ENCODE data around the gene FZD7. TPM values are rescaled to one million over a fixed set of nuclear protein-coding genes. Genes with fewer than 3 reads are reported as not detected.

FZD7 gene
- total and polyA plus RNA-seq, 2 donors (not counting 1 experiment from before 2014, with no cell fraction given): 39.1 to 44.4 TPM

GRCh38 chr2:202034249-202035088, 814 bp downstream of the FZD7 start:
- Histone ChIP-seq H3K4me2 (ENCODE audit: extremely low read depth, insufficient read depth, low read length) (peak overlapping the region; percentile 95), H3K4me3 (replicated peaks in 1 of 4; ENCODE audit: control extremely low read depth in 1 of 4, insufficient read depth in 1 of 4, low read depth in 3 of 4, low read length in 4 of 4) (peak overlapping the region; percentile 66 to 84 (median 75)), H4K20me1 (ENCODE audit: control insufficient read depth, extremely low read depth, insufficient read depth, low read length) (no peaks in the 10 kb centered on the region), H3K27ac (ENCODE audit: insufficient read depth, low read length) (peak overlapping the region; percentile 77), H3K9me3 (ENCODE audit: control insufficient read depth, insufficient read depth, low read depth, low read length) (no peaks in the 10 kb centered on the region), H2AFZ (ENCODE audit: low read length) (no peak overlapping the region), H3K36me3 (ENCODE audit: control insufficient read depth, insufficient read depth, low read length) (peaks cover 8% of the 10 kb centered on the region), H3K79me2 (ENCODE audit: control insufficient read depth, insufficient read depth, low read length) (peaks cover 45% of the 10 kb centered on the region), H3K4me1 (ENCODE audit: control insufficient read depth, extremely low read depth, insufficient read depth, low read length) (peaks cover 11% of the 10 kb centered on the region), H3K27me3 (ENCODE audit: control insufficient read depth, insufficient read depth, low read length) (no peaks in the 10 kb centered on the region), H3K9ac (ENCODE audit: insufficient read depth, low read length) (peak overlapping the region; percentile 78)
- TF ChIP-seq EZH2 (IDR thresholded peaks at IDR 0.05; ENCODE audit: low read length, missing control alignments): no peak
- TF ChIP-seq, protein P1, sequence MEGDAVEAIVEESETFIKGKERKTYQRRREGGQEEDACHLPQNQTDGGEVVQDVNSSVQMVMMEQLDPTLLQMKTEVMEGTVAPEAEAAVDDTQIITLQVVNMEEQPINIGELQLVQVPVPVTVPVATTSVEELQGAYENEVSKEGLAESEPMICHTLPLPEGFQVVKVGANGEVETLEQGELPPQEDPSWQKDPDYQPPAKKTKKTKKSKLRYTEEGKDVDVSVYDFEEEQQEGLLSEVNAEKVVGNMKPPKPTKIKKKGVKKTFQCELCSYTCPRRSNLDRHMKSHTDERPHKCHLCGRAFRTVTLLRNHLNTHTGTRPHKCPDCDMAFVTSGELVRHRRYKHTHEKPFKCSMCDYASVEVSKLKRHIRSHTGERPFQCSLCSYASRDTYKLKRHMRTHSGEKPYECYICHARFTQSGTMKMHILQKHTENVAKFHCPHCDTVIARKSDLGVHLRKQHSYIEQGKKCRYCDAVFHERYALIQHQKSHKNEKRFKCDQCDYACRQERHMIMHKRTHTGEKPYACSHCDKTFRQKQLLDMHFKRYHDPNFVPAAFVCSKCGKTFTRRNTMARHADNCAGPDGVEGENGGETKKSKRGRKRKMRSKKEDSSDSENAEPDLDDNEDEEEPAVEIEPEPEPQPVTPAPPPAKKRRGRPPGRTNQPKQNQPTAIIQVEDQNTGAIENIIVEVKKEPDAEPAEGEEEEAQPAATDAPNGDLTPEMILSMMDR (conservative IDR thresholded peaks at IDR 0.05 in 1 of 2, IDR thresholded peaks at IDR 0.05 in 1 of 2; ENCODE audit: low read depth in 1 of 2, low read length in 2 of 2): no peak
- peak; percentile 49 to 51 for DNase-seq (ENCODE audit: low read depth in 2 of 2)

DNA sequence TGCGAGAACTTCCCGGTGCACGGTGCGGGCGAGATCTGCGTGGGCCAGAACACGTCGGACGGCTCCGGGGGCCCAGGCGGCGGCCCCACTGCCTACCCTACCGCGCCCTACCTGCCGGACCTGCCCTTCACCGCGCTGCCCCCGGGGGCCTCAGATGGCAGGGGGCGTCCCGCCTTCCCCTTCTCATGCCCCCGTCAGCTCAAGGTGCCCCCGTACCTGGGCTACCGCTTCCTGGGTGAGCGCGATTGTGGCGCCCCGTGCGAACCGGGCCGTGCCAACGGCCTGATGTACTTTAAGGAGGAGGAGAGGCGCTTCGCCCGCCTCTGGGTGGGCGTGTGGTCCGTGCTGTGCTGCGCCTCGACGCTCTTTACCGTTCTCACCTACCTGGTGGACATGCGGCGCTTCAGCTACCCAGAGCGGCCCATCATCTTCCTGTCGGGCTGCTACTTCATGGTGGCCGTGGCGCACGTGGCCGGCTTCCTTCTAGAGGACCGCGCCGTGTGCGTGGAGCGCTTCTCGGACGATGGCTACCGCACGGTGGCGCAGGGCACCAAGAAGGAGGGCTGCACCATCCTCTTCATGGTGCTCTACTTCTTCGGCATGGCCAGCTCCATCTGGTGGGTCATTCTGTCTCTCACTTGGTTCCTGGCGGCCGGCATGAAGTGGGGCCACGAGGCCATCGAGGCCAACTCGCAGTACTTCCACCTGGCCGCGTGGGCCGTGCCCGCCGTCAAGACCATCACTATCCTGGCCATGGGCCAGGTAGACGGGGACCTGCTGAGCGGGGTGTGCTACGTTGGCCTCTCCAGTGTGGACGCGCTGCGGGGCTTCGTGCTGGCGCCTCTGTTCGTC, 1.7 kb downstream of the FZD7 start:
- TF ChIP-seq, protein P1 (conservative IDR thresholded peaks at IDR 0.05 in 1 of 2, IDR thresholded peaks at IDR 0.05 in 1 of 2; ENCODE audit: low read depth in 1 of 2, low read length in 2 of 2): peak; percentile 65 to 68
- TF ChIP-seq EZH2 (IDR thresholded peaks at IDR 0.05; ENCODE audit: low read length, missing control alignments): no peak
- peak overlapping the region; percentile 95 for H3K4me2 ChIP-seq (ENCODE audit: extremely low read depth, insufficient read depth, low read length)
- no peaks in the 10 kb centered on the region for H3K27me3 ChIP-seq (ENCODE audit: control insufficient read depth, insufficient read depth, low read length)
- H3K36me3 ChIP-seq (ENCODE audit: control insufficient read depth, insufficient read depth, low read length): peaks cover 8% of the 10 kb centered on the region
- no peak overlapping the region for H2AFZ ChIP-seq (ENCODE audit: low read length)
- H3K79me2 ChIP-seq (ENCODE audit: control insufficient read depth, insufficient read depth, low read length): peaks cover 45% of the 10 kb centered on the region
- no peaks in the 10 kb centered on the region for H4K20me1 ChIP-seq (ENCODE audit: control insufficient read depth, extremely low read depth, insufficient read depth, low read length)
- peak overlapping the region; percentile 78 for H3K9ac ChIP-seq (ENCODE audit: insufficient read depth, low read length)
- H3K9me3 ChIP-seq (ENCODE audit: control insufficient read depth, insufficient read depth, low read depth, low read length): no peaks in the 10 kb centered on the region
- peak overlapping the region; percentile 77 for H3K27ac ChIP-seq (ENCODE audit: insufficient read depth, low read length)
- peak overlapping the region; percentile 66 to 84 (median 75) for H3K4me3 ChIP-seq (replicated peaks in 1 of 4; ENCODE audit: control extremely low read depth in 1 of 4, insufficient read depth in 1 of 4, low read depth in 3 of 4, low read length in 4 of 4)
- peaks cover 12% of the 10 kb centered on the region for H3K4me1 ChIP-seq (ENCODE audit: control insufficient read depth, extremely low read depth, insufficient read depth, low read length)
- peak; percentile 83 to 88 for DNase-seq (ENCODE audit: low read depth in 2 of 2)

- Histone ChIP-seq H4K20me1 (ENCODE audit: control insufficient read depth, extremely low read depth, insufficient read depth, low read length) (no peaks in the 10 kb centered on the region), H2AFZ (ENCODE audit: low read length) (no peak overlapping the region), H3K36me3 (ENCODE audit: control insufficient read depth, insufficient read depth, low read length) (peaks cover 8% of the 10 kb centered on the region), H3K4me3 (replicated peaks in 1 of 4; ENCODE audit: control extremely low read depth in 1 of 4, insufficient read depth in 1 of 4, low read depth in 3 of 4, low read length in 4 of 4) (peak overlapping the region; percentile 66 to 84 (median 75)), H3K79me2 (ENCODE audit: control insufficient read depth, insufficient read depth, low read length) (peaks cover 45% of the 10 kb centered on the region), H3K27ac (ENCODE audit: insufficient read depth, low read length) (peak overlapping the region; percentile 57), H3K4me2 (ENCODE audit: extremely low read depth, insufficient read depth, low read length) (peak overlapping the region; percentile 95), H3K4me1 (ENCODE audit: control insufficient read depth, extremely low read depth, insufficient read depth, low read length) (peaks cover 12% of the 10 kb centered on the region), H3K9ac (ENCODE audit: insufficient read depth, low read length) (no peak overlapping the region), H3K9me3 (ENCODE audit: control insufficient read depth, insufficient read depth, low read depth, low read length) (no peaks in the 10 kb centered on the region), H3K27me3 (ENCODE audit: control insufficient read depth, insufficient read depth, low read length) (no peaks in the 10 kb centered on the region)
- DNase-seq (ENCODE audit: low read depth in 2 of 2): peak in 1 of 2 donors; percentile 56
- TF ChIP-seq, protein P1 (conservative IDR thresholded peaks at IDR 0.05 in 1 of 2, IDR thresholded peaks at IDR 0.05 in 1 of 2; ENCODE audit: low read depth in 1 of 2, low read length in 2 of 2): no peak
- TF ChIP-seq EZH2 (IDR thresholded peaks at IDR 0.05; ENCODE audit: low read length, missing control alignments): no peak
Observed at GRCh38 chr2:202035941-202036372, 2.3 kb downstream of the FZD7 start.
